HepG2 (cell line): ENCODE data around the gene PLEKHM2. TPM values are rescaled to one million over a fixed set of nuclear protein-coding genes. Genes with fewer than 3 reads are reported as not detected.
A peak's percentile ranks its signal among the peaks of the same experiment; 100 is the strongest.

Experiments used
- AGO1 ChIP-seq: fragments of 200-400 bp; formaldehyde crosslinking; IDR thresholded peaks from 2 replicates; pipeline ENCODE4 v1.6.1; 2017; ENCODE audit warnings: mild to moderate bottlenecking, low read depth, low read length, moderate library complexity; ENCODE audit not compliant: poor library complexity, severe bottlenecking
- FOSL2 ChIP-seq: sonication (generic); formaldehyde crosslinking; IDR thresholded peaks from 2 replicates; pipeline ENCODE4 v1.4.0; 2020; ENCODE audit warnings: missing genetic modification reagents
- HOXA3 ChIP-seq: sonication (generic); formaldehyde crosslinking; IDR thresholded peaks from 2 replicates; pipeline ENCODE4 v1.5.0; 2020; ENCODE audit warnings: missing genetic modification reagents
- MLLT10 ChIP-seq: sonication (generic); formaldehyde crosslinking; IDR thresholded peaks from 2 replicates; pipeline ENCODE4 v1.4.0; 2020; ENCODE audit warnings: missing genetic modification reagents
- PHF21A ChIP-seq: sonication (generic); formaldehyde crosslinking; IDR thresholded peaks from 2 replicates; pipeline ENCODE4 v1.5.0; 2020; ENCODE audit warnings: mild to moderate bottlenecking, missing genetic modification reagents
- POGZ ChIP-seq: sonication (generic); formaldehyde crosslinking; IDR thresholded peaks from 2 replicates; pipeline ENCODE4 v1.4.0; 2020; ENCODE audit warnings: mild to moderate bottlenecking, missing genetic modification reagents
- SALL1 ChIP-seq: sonication (generic); formaldehyde crosslinking; IDR thresholded peaks from 2 replicates; pipeline ENCODE4 v1.8.0; 2022; ENCODE audit warnings: mild to moderate bottlenecking, missing genetic modification reagents
- SP4 ChIP-seq: sonication (generic); formaldehyde crosslinking; IDR thresholded peaks from 2 replicates; pipeline ENCODE4 v1.8.1; 2023; ENCODE audit warnings: mild to moderate bottlenecking, missing genetic modification reagents
- TBX2 ChIP-seq: sonication (generic); formaldehyde crosslinking; IDR thresholded peaks from 2 replicates; pipeline ENCODE4 v1.5.0; 2020; ENCODE audit warnings: missing genetic modification reagents, mild to moderate bottlenecking, borderline replicate concordance
- ZBTB7B ChIP-seq: sonication (generic); formaldehyde crosslinking; IDR thresholded peaks from 2 replicates; pipeline ENCODE4 v1.4.0; 2020; ENCODE audit warnings: missing genetic modification reagents
- ZNF12 ChIP-seq: sonication (generic); formaldehyde crosslinking; IDR thresholded peaks from 2 replicates; pipeline ENCODE4 v1.5.0; 2020; ENCODE audit warnings: missing genetic modification reagents
- polyA plus RNA-seq, 8 experiments: library from polyadenylated mRNA; depleted of rRNA in 3 of 8; stranded (reverse) in 7 of 8; unstranded in 1 of 8; fragments of >200 nt; fragmentation: Illumina TruSeq in 4 of 8; extraction: Trizol in 4 of 8; gene quantifications; 2 replicates each; pipeline versions ENCODE4 v1.2.1 to v1.2.3, GENCODE V29; 2011 to 2016; ENCODE audit warnings: low read depth in 4 of 8, missing spikeins in 1 of 8, mixed read lengths in 1 of 8; ENCODE audit not compliant: insufficient read depth in 1 of 8
- total RNA-seq, 5 experiments: library from RNA; depleted of rRNA; stranded (reverse); fragments of >200 nt; fragmentation: Illumina TruSeq; extraction: Trizol; gene quantifications; 2 replicates each; pipeline ENCODE4 v1.2.3, GENCODE V29; 2016; ENCODE audit warnings: low read depth in 1 of 5
- TF ChIP-seq, protein P1 (sequence below): sonication (generic); formaldehyde crosslinking; IDR thresholded peaks from 2 replicates; pipeline ENCODE4 v1.4.0; 2020; ENCODE audit warnings: missing genetic modification reagents, borderline replicate concordance
- TF ChIP-seq, protein P2 (sequence below): sonication (generic); formaldehyde crosslinking; IDR thresholded peaks from 2 replicates; pipeline ENCODE4 v1.4.0; 2020; ENCODE audit warnings: missing genetic modification reagents, low read depth, mild to moderate bottlenecking, borderline replicate concordance
- TF ChIP-seq, protein P3 (sequence below): sonication (generic); formaldehyde crosslinking; conservative IDR thresholded peaks from 2 replicates; pipeline ENCODE4 v1.8.1; 2023; ENCODE audit warnings: missing genetic modification reagents
- TF ChIP-seq, protein P4 (sequence below): IDR thresholded peaks from 2 replicates; pipeline ENCODE4 v1.6.1; 2016; ENCODE audit warnings: missing genetic modification reagents, missing compliant biosample characterization
- TF ChIP-seq, protein P5 (sequence below): sonication (generic); formaldehyde crosslinking; IDR thresholded peaks from 2 replicates; pipeline ENCODE4 v1.5.1; 2020; ENCODE audit warnings: mild to moderate bottlenecking, missing genetic modification reagents, moderate library complexity

Gene PLEKHM2
- total and polyA plus RNA-seq, 2 of the 13 experiments (the other 11 are each of a cell fraction or from before 2014, with no cell fraction given): 16.5 to 27.3 TPM

DNA sequence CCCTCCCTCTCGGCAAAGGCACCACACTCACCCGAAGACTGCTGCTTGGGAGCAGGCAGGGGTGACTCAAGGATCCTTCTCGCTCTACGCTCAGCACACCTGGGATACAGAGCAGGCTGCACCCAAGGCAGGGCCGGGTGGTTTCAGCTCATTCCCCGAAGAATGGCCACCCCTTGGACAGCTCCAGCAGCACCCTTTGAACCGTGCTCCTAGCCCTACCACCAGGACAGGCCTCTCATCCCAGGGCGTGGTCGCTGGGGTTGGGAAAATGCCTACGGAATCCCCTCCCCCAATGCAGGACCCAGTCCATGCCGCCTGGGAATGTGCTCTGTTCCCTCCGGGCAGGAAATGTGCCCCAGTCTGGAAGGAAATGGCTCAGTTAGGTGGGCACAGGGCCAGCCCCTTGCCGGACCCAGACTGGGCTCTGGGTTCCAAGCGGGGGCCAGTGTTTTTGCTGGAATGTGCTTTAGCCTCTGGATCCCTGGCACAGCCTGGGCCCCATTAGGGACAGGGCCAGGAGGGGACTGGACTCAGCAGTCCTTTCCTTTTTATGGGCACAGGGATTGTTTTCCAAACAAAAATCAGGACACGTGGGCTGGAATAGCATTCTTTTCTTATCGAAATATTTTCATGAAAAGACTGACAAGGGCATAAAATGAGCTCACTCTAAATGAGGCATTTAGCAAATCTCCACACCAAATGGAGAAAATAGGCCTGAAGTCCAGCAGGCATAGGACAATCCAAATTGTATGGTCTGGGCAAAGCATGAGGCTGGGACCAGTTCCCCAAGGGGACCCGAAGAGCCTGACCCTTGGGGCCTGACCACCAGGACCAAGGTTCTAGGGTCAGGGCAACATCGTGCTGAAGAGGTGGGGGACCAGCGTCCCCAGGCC is 65.5 kb downstream of the PLEKHM2 start (continued):
- TF ChIP-seq, protein P1, sequence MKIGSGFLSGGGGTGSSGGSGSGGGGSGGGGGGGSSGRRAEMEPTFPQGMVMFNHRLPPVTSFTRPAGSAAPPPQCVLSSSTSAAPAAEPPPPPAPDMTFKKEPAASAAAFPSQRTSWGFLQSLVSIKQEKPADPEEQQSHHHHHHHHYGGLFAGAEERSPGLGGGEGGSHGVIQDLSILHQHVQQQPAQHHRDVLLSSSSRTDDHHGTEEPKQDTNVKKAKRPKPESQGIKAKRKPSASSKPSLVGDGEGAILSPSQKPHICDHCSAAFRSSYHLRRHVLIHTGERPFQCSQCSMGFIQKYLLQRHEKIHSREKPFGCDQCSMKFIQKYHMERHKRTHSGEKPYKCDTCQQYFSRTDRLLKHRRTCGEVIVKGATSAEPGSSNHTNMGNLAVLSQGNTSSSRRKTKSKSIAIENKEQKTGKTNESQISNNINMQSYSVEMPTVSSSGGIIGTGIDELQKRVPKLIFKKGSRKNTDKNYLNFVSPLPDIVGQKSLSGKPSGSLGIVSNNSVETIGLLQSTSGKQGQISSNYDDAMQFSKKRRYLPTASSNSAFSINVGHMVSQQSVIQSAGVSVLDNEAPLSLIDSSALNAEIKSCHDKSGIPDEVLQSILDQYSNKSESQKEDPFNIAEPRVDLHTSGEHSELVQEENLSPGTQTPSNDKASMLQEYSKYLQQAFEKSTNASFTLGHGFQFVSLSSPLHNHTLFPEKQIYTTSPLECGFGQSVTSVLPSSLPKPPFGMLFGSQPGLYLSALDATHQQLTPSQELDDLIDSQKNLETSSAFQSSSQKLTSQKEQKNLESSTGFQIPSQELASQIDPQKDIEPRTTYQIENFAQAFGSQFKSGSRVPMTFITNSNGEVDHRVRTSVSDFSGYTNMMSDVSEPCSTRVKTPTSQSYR (CRISPR knock-in tag): peak; percentile 93
- TF ChIP-seq HOXA3 (CRISPR knock-in tag): 0 out of 2 replicates have a peak, but pooled peaks have one; percentile 17
- no peak for TF ChIP-seq ZNF12 (CRISPR knock-in tag)
- TF ChIP-seq, protein P2, sequence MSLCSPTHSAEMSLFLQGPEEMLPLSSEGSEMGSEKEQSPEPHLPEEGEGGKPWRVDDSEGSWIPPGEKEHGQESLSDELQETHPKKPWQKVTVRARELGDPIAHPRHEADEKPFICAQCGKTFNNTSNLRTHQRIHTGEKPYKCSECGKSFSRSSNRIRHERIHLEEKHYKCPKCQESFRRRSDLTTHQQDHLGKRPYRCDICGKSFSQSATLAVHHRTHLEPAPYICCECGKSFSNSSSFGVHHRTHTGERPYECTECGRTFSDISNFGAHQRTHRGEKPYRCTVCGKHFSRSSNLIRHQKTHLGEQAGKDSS (CRISPR knock-in tag): 0 out of 2 replicates have a peak, but pooled peaks have one; percentile 29
- peak; percentile 24; the same call in 1 of the 2 replicates for TF ChIP-seq FOSL2 (CRISPR knock-in tag)
- peak; percentile 62; the same call in 1 of the 2 replicates for TF ChIP-seq SALL1 (CRISPR knock-in tag)
- TF ChIP-seq, protein P3, sequence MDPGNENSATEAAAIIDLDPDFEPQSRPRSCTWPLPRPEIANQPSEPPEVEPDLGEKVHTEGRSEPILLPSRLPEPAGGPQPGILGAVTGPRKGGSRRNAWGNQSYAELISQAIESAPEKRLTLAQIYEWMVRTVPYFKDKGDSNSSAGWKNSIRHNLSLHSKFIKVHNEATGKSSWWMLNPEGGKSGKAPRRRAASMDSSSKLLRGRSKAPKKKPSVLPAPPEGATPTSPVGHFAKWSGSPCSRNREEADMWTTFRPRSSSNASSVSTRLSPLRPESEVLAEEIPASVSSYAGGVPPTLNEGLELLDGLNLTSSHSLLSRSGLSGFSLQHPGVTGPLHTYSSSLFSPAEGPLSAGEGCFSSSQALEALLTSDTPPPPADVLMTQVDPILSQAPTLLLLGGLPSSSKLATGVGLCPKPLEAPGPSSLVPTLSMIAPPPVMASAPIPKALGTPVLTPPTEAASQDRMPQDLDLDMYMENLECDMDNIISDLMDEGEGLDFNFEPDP: no peak
- no peak for TF ChIP-seq POGZ (CRISPR knock-in tag)
- TF ChIP-seq, protein P4, sequence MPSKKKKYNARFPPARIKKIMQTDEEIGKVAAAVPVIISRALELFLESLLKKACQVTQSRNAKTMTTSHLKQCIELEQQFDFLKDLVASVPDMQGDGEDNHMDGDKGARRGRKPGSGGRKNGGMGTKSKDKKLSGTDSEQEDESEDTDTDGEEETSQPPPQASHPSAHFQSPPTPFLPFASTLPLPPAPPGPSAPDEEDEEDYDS: no peak
- TF ChIP-seq TBX2 (CRISPR knock-in tag): peak; percentile 32; the same call in 1 of the 2 replicates
- TF ChIP-seq MLLT10: no peak
- no peak for TF ChIP-seq AGO1
- TF ChIP-seq, protein P5, sequence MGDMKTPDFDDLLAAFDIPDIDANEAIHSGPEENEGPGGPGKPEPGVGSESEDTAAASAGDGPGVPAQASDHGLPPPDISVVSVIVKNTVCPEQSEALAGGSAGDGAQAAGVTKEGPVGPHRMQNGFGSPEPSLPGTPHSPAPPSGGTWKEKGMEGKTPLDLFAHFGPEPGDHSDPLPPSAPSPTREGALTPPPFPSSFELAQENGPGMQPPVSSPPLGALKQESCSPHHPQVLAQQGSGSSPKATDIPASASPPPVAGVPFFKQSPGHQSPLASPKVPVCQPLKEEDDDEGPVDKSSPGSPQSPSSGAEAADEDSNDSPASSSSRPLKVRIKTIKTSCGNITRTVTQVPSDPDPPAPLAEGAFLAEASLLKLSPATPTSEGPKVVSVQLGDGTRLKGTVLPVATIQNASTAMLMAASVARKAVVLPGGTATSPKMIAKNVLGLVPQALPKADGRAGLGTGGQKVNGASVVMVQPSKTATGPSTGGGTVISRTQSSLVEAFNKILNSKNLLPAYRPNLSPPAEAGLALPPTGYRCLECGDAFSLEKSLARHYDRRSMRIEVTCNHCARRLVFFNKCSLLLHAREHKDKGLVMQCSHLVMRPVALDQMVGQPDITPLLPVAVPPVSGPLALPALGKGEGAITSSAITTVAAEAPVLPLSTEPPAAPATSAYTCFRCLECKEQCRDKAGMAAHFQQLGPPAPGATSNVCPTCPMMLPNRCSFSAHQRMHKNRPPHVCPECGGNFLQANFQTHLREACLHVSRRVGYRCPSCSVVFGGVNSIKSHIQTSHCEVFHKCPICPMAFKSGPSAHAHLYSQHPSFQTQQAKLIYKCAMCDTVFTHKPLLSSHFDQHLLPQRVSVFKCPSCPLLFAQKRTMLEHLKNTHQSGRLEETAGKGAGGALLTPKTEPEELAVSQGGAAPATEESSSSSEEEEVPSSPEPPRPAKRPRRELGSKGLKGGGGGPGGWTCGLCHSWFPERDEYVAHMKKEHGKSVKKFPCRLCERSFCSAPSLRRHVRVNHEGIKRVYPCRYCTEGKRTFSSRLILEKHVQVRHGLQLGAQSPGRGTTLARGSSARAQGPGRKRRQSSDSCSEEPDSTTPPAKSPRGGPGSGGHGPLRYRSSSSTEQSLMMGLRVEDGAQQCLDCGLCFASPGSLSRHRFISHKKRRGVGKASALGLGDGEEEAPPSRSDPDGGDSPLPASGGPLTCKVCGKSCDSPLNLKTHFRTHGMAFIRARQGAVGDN (CRISPR knock-in tag): peak; percentile 71
- TF ChIP-seq PHF21A (CRISPR knock-in tag): peak; percentile 57; the same call in 1 of the 2 replicates
- peak; percentile 51; the same call in 1 of the 2 replicates for TF ChIP-seq ZBTB7B (CRISPR knock-in tag)
- TF ChIP-seq SP4 (CRISPR knock-in tag): no peak
